Left ventricle myocardium inferior (tissue), 1 donor: ENCODE results near the gene CDC14B. TPM values are rescaled to one million over a fixed set of nuclear protein-coding genes. Genes with fewer than 3 reads are reported as not detected.
A peak's percentile ranks its signal among the peaks of the same experiment; 100 is the strongest.

Experiments
- DNase-seq: peaks from one replicate; pipeline ENCODE4 v3.0.0-alpha.2; 2020
- H3K27ac ChIP-seq: fragments of 200-600 bp; replicated peaks from 2 replicates; pipeline ENCODE4 v1.8.0; 2021
- H3K27me3 ChIP-seq: fragments of 200-600 bp; 2 replicates; pipeline ENCODE4 v1.8.0; 2021; ENCODE audit warnings: low read depth
- H3K36me3 ChIP-seq: fragments of 200-600 bp; 2 replicates; pipeline ENCODE4 v1.8.0; 2021
- H3K4me1 ChIP-seq: fragments of 200-600 bp; 2 replicates; pipeline ENCODE4 v1.8.0; 2021
- H3K4me3 ChIP-seq: fragments of 200-600 bp; 2 replicates; pipeline ENCODE4 v1.8.0; 2021; ENCODE audit warnings: mild to moderate bottlenecking, moderate library complexity
- H3K9me3 ChIP-seq: fragments of 200-600 bp; replicated peaks from 2 replicates; pipeline ENCODE4 v1.8.0; 2021
- CTCF ChIP-seq: fragments of 200-600 bp; IDR thresholded peaks from 2 replicates; pipeline ENCODE4 v1.8.0; 2021; ENCODE audit warnings: antibody characterized with exemption, mild to moderate bottlenecking, borderline replicate concordance
- intact Hi-C: fragments of 100-400 bp; cut with micrococcal nuclease; formaldehyde crosslinking; loops from one replicate; pipeline ENCODE4 v1.11.0; 2022
- total RNA-seq: library from RNA; stranded (reverse); fragmentation: NEBNext Ultra II Directional; extraction: Animal tissue kit (Norgen Biotek cat#: 25700); gene quantifications from one replicate; pipeline ENCODE4 v1.2.1, GENCODE V29; 2021
- donor health status: DM: no; HTN: yes; CAD: no; lungs with severe emphysema.

Gene CDC14B
- total RNA-seq, 1 donor from 2014 or later, result 26.4 TPM

DNA sequence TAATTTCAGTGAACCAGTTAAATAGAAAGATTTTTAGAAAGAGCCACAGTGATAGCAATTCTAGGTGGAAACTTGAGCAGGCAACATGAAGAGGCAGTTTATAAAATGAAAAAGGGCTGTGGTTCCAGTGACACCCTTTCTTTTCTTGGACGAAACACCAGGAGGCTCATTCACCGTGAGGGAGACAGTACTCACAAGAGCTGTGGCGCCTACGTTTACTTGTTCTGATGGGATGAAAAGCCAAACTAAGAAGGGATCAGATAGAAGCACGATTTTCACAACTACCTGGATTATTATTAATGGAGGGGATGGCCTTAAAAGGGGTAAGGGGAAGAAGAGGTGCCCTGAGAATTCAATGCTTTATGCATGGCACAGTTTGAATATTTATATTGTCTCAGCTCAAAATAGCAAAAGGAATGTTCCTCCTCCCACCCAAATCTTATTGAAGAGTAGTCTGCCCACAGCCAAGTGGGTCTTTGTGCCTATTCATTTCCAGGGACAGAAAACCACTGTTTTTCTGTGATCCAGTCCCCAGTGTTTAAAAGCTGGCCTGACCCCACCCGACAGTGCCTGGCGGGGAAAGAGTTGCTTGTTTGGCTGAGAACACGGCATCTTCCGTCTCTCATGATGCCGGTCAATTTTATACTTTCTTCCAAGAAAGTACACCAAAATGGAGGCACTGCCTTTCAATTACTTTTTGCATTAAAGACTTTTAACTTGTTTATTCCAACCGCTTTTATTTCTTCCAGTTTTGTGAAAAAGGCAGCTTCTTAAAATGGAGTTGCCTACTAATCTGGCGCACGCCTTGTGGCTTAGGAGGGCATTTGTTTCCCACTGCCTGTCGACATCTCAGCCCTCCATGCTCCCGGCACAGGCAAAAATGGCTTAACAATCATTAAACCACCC lies 117.8 kb downstream of the CDC14B start:
- intact Hi-C loops, result no loop called here
- Histone ChIP-seq H3K4me3 (no peak overlapping the region), H3K27ac (peak overlapping the region; percentile 5), H3K4me1 (peaks cover 34% of the 10 kb centered on the region), H3K27me3 (no peaks in the 10 kb centered on the region), H3K9me3 (no peaks in the 10 kb centered on the region), H3K36me3 (peaks cover 4% of the 10 kb centered on the region)
- TF ChIP-seq CTCF, result no peak
- DNase-seq, result no peak

DNA sequence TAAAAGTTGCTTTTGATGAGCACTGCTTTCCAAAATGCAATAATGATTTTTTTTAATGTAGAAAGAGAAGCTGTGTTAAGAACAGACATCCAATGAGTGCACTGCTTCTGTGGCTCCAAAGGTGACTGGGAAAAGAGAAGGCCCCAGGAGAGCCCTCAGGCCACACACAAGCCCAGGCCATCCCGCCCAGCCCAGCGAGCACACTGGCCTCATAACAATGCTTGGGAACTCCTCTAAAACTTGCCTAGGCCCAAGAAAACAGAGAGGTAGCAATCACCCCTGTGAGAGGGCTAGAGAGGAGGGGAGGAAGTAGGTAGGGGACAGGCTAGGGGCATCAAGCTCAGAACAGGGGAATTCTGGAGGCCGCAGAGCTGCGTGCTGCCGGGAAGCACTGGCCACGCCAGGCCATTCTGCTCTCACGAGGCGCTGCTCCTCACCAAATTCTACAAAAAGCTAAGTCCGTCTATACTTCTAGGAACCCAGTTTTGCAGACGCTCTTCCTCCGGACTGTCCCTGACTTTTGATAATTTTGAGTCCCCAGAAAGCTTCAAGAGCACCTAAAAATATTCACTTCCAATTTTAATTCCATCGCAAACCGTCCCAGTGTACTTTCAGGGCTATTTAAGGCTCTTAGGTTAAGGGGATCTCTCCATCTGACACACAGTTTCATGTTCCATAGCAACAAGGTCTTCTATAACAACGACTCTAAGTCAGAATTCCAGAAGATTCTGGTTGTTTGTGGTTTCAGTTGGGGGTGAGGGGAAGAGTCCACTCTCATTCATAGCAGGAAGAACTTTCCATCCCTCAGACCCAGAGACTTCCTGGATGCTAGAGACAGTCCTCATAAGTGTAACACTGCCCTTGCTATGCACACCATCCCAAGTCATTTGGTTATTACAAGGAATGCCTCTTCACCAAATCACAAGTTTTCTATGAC lies 118.7 kb downstream of the CDC14B start:
- no peaks in the 10 kb centered on the region for H3K27me3 ChIP-seq
- intact Hi-C loops, result no loop called here
- no peak for TF ChIP-seq CTCF
- no peak for DNase-seq
- peaks cover 4% of the 10 kb centered on the region for H3K36me3 ChIP-seq
- no peak overlapping the region for H3K27ac ChIP-seq
- peaks cover 34% of the 10 kb centered on the region for H3K4me1 ChIP-seq
- no peak overlapping the region for H3K4me3 ChIP-seq
- H3K9me3 ChIP-seq, result no peaks in the 10 kb centered on the region

DNA sequence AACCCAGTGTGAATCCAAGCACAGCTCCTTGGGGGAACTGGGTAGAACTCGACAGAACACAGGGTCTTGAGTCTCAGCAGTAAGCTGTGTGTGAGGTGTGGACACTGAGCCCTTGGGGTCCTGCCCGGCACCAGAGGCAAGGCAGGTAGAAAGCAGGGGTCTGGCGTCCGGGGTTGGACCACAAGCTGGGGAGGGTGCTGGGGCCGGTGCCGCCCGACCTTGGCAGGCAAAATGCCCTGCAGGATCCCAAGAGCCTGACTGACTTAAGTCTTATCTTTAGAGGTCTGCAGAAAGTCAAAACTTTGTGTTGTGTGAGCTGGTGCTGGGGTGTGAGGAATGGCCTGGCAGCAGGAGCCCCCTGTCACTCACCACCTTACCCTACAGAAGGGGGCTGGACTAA lies 120.4 kb downstream of the CDC14B start:
- TF ChIP-seq CTCF, result no peak
- intact Hi-C loops, result no loop called here
- Histone ChIP-seq H3K4me3 (no peak overlapping the region), H3K4me1 (peaks cover 25% of the 10 kb centered on the region), H3K9me3 (no peaks in the 10 kb centered on the region), H3K27ac (no peak overlapping the region), H3K36me3 (peaks cover 10% of the 10 kb centered on the region), H3K27me3 (no peaks in the 10 kb centered on the region)
- no peak for DNase-seq

- TF ChIP-seq CTCF, result no peak
- H3K4me3 ChIP-seq, result no peak overlapping the region
- DNase-seq, result no peak
- no peaks in the 10 kb centered on the region for H3K9me3 ChIP-seq
- no peak overlapping the region for H3K27ac ChIP-seq
- H3K27me3 ChIP-seq, result no peaks in the 10 kb centered on the region
- intact Hi-C loops, result no loop called here
- H3K36me3 ChIP-seq, result peaks cover 6% of the 10 kb centered on the region
- peaks cover 25% of the 10 kb centered on the region for H3K4me1 ChIP-seq
Observed at GRCh38 chr9:96498796-96499195, 120.8 kb downstream of the CDC14B start.

DNA sequence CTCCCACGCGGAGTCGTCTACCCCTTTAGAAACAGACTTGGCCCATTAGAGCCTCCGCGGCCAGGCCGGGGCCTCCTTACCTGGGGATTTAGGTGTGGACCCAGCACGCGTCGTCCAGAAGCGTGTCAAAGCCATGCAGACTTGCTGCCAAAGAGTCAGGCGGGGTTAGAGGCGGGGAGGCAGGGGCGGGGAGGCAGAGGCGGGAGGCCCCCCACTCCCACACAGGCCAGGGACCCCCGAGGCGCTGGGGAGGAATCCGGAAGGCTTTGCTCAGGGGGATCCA lies 122.6 kb downstream of the CDC14B start:
- intact Hi-C loops, result no loop called here
- Histone ChIP-seq H3K4me1 (peaks cover 14% of the 10 kb centered on the region), H3K4me3 (no peak overlapping the region), H3K27ac (no peak overlapping the region), H3K36me3 (peaks cover 6% of the 10 kb centered on the region), H3K9me3 (no peaks in the 10 kb centered on the region), H3K27me3 (no peaks in the 10 kb centered on the region)
- TF ChIP-seq CTCF, result no peak
- DNase-seq, result no peak
